ENCODE measurements around the gene PIP5K1C. TPM values are rescaled to one million over a fixed set of nuclear protein-coding genes. Genes with fewer than 3 reads are reported as not detected.
A peak's percentile ranks its signal among the peaks of the same experiment; 100 is the strongest.

Gene PIP5K1C
- total RNA-seq (8.4 TPM), polyA plus RNA-seq (ENCODE audit: insufficient read depth in 1 of 8, insufficient read length in 8 of 8, low replicate concordance in 1 of 8) (10 to 100 TPM; 16.2 to 30.0 (median 24.0) TPM)
- long read RNA-seq, donor 1, full-length matches to known transcripts = 1 of 1 reads
- long read RNA-seq, donor 1, partial matches to known transcripts = 0 of 1 reads
- long read RNA-seq, donor 1, other reads (novel, unspliced or antisense) = 0 of 1 reads
- long read RNA-seq, donor 2 = 0 reads
- long read RNA-seq, donor 3, full-length matches to known transcripts = 4 of 4 reads
- long read RNA-seq, donor 3, partial matches to known transcripts = 0 of 4 reads
- long read RNA-seq, donor 3, other reads (novel, unspliced or antisense) = 0 of 4 reads
- long read RNA-seq, donor 4, full-length matches to known transcripts = 4 of 4 reads
- long read RNA-seq, donor 4, partial matches to known transcripts = 0 of 4 reads
- long read RNA-seq, donor 4, other reads (novel, unspliced or antisense) = 0 of 4 reads
- long read RNA-seq, donor 5, full-length matches to known transcripts = 5 of 10 reads
- long read RNA-seq, donor 5, partial matches to known transcripts = 5 of 10 reads
- long read RNA-seq, donor 5, other reads (novel, unspliced or antisense) = 0 of 10 reads
- long read RNA-seq, donor 6, partial matches to known transcripts = 5 of 6 reads
- long read RNA-seq, donor 6, other reads (novel, unspliced or antisense) = 0 of 6 reads
- long read RNA-seq, donor 7, full-length matches to known transcripts = 3 of 3 reads
- long read RNA-seq, donor 7, partial matches to known transcripts = 0 of 3 reads
- long read RNA-seq, donor 7, other reads (novel, unspliced or antisense) = 0 of 3 reads
- long read RNA-seq, donor 8 = 0 reads
- long read RNA-seq, donor 9, full-length matches to known transcripts = 3 of 3 reads
- long read RNA-seq, donor 9, partial matches to known transcripts = 0 of 3 reads
- long read RNA-seq, donor 9, other reads (novel, unspliced or antisense) = 0 of 3 reads
- long read RNA-seq, donor 10, full-length matches to known transcripts = 3 of 12 reads
- long read RNA-seq, donor 10, partial matches to known transcripts = 9 of 12 reads
- long read RNA-seq, donor 10, other reads (novel, unspliced or antisense) = 0 of 12 reads
- long read RNA-seq, donor 11, full-length matches to known transcripts = 2 of 2 reads
- long read RNA-seq, donor 11, partial matches to known transcripts = 0 of 2 reads
- long read RNA-seq, donor 11, other reads (novel, unspliced or antisense) = 0 of 2 reads

GRCh38 chr19:3700242-3701032, at the start of gene PIP5K1C:
Gene PIP5K1C, minus strand, starts transcription at chr19:3700468. Its CDS starts 78 bp downstream, at chr19:3700390.
- WGBS (ENCODE audit: insufficient coverage) = 3% methylated on average over 69 of the region's 82 CpGs
- H3K27me3 ChIP-seq (ENCODE audit: control insufficient read depth, insufficient read depth, low read length) = no peaks in the 10 kb centered on the region
- peak; percentile 91 for DNase-seq
- peaks cover 3% of the 10 kb centered on the region for H3K36me3 ChIP-seq (ENCODE audit: control insufficient read depth, insufficient read depth, low read length)
- H3K27ac ChIP-seq (ENCODE audit: low read length) = peak within 1 kb of the TSS; percentile 68
- peaks cover 19% of the 10 kb centered on the region for H3K4me1 ChIP-seq (ENCODE audit: control insufficient read depth, insufficient read depth, low read length)
- peak within 1 kb of the TSS; percentile 56 for H3K4me3 ChIP-seq (ENCODE audit: low read length)
- H3K9me3 ChIP-seq (replicated peaks; ENCODE audit: control insufficient read depth, low read depth, low read length) = no peaks in the 10 kb centered on the region

- no peaks in the 10 kb centered on the region for H3K4me1 ChIP-seq (ENCODE audit: control insufficient read depth, insufficient read depth, low read length)
- DNase-seq = no peak
- no peak overlapping the region for H3K27ac ChIP-seq (ENCODE audit: low read length)
- H3K36me3 ChIP-seq (ENCODE audit: control insufficient read depth, insufficient read depth, low read length) = peaks cover 27% of the 10 kb centered on the region
- H3K27me3 ChIP-seq (ENCODE audit: control insufficient read depth, insufficient read depth, low read length) = no peaks in the 10 kb centered on the region
- no CpG with 5 or more reads among the region's 8 CpGs for WGBS (ENCODE audit: insufficient coverage)
- peaks cover 2% of the 10 kb centered on the region for H3K9me3 ChIP-seq (replicated peaks; ENCODE audit: control insufficient read depth, low read depth, low read length)
- no peak overlapping the region for H3K4me3 ChIP-seq (ENCODE audit: low read length)
Measured at GRCh38 chr19:3748965-3749364, 48.7 kb upstream of the PIP5K1C start.

GRCh38 chr19:3746371-3747056, 46.2 kb upstream of the PIP5K1C start:
- WGBS (ENCODE audit: insufficient coverage) = 54% methylated on average over 16 of the region's 31 CpGs
- H3K9me3 ChIP-seq (replicated peaks; ENCODE audit: control insufficient read depth, low read depth, low read length) = peaks cover 2% of the 10 kb centered on the region
- no peaks in the 10 kb centered on the region for H3K27me3 ChIP-seq (ENCODE audit: control insufficient read depth, insufficient read depth, low read length)
- no peak overlapping the region for H3K27ac ChIP-seq (ENCODE audit: low read length)
- no peaks in the 10 kb centered on the region for H3K4me1 ChIP-seq (ENCODE audit: control insufficient read depth, insufficient read depth, low read length)
- peaks cover 15% of the 10 kb centered on the region for H3K36me3 ChIP-seq (ENCODE audit: control insufficient read depth, insufficient read depth, low read length)
- no peak for DNase-seq
- H3K4me3 ChIP-seq (ENCODE audit: low read length) = no peak overlapping the region

GRCh38 chr19:3745363-3746045, 45.2 kb upstream of the PIP5K1C start:
- Histone ChIP-seq H3K4me1 (ENCODE audit: control insufficient read depth, insufficient read depth, low read length) (no peaks in the 10 kb centered on the region), H3K36me3 (ENCODE audit: control insufficient read depth, insufficient read depth, low read length) (peaks cover 11% of the 10 kb centered on the region), H3K27me3 (ENCODE audit: control insufficient read depth, insufficient read depth, low read length) (no peaks in the 10 kb centered on the region), H3K4me3 (ENCODE audit: low read length) (no peak overlapping the region), H3K9me3 (replicated peaks; ENCODE audit: control insufficient read depth, low read depth, low read length) (peaks cover 2% of the 10 kb centered on the region), H3K27ac (ENCODE audit: low read length) (no peak overlapping the region)
- 78% methylated on average over 6 of the region's 8 CpGs for WGBS (ENCODE audit: insufficient coverage)
- DNase-seq = no peak

- H3K36me3 ChIP-seq (ENCODE audit: control insufficient read depth, insufficient read depth, low read length) = no peaks in the 10 kb centered on the region
- no peaks in the 10 kb centered on the region for H3K4me1 ChIP-seq (ENCODE audit: control insufficient read depth, insufficient read depth, low read length)
- 83% methylated on average over 2 of the region's 2 CpGs for WGBS (ENCODE audit: insufficient coverage)
- no peak overlapping the region for H3K27ac ChIP-seq (ENCODE audit: low read length)
- H3K4me3 ChIP-seq (ENCODE audit: low read length) = no peak overlapping the region
- no peaks in the 10 kb centered on the region for H3K9me3 ChIP-seq (replicated peaks; ENCODE audit: control insufficient read depth, low read depth, low read length)
- DNase-seq = no peak
- H3K27me3 ChIP-seq (ENCODE audit: control insufficient read depth, insufficient read depth, low read length) = no peaks in the 10 kb centered on the region
Measured at GRCh38 chr19:3743486-3743885, 43.2 kb upstream of the PIP5K1C start.

- no peak overlapping the region for H3K4me3 ChIP-seq (ENCODE audit: low read length)
- H3K27me3 ChIP-seq (ENCODE audit: control insufficient read depth, insufficient read depth, low read length) = no peaks in the 10 kb centered on the region
- no peaks in the 10 kb centered on the region for H3K9me3 ChIP-seq (replicated peaks; ENCODE audit: control insufficient read depth, low read depth, low read length)
- WGBS (ENCODE audit: insufficient coverage) = 90% methylated on average over 24 of the region's 24 CpGs
- H3K27ac ChIP-seq (ENCODE audit: low read length) = no peak overlapping the region
- no peaks in the 10 kb centered on the region for H3K4me1 ChIP-seq (ENCODE audit: control insufficient read depth, insufficient read depth, low read length)
- DNase-seq = no peak
- no peaks in the 10 kb centered on the region for H3K36me3 ChIP-seq (ENCODE audit: control insufficient read depth, insufficient read depth, low read length)
Measured at GRCh38 chr19:3740431-3740830, 40.2 kb upstream of the PIP5K1C start.

GRCh38 chr19:3738477-3739220, 38.4 kb upstream of the PIP5K1C start:
- no peaks in the 10 kb centered on the region for H3K9me3 ChIP-seq (replicated peaks; ENCODE audit: control insufficient read depth, low read depth, low read length)
- H3K4me3 ChIP-seq (ENCODE audit: low read length) = no peak overlapping the region
- 85% methylated on average over 28 of the region's 32 CpGs for WGBS (ENCODE audit: insufficient coverage)
- no peak for DNase-seq
- H3K36me3 ChIP-seq (ENCODE audit: control insufficient read depth, insufficient read depth, low read length) = no peaks in the 10 kb centered on the region
- H3K4me1 ChIP-seq (ENCODE audit: control insufficient read depth, insufficient read depth, low read length) = no peaks in the 10 kb centered on the region
- no peak overlapping the region for H3K27ac ChIP-seq (ENCODE audit: low read length)
- H3K27me3 ChIP-seq (ENCODE audit: control insufficient read depth, insufficient read depth, low read length) = peaks cover 2% of the 10 kb centered on the region

- H3K27ac ChIP-seq (ENCODE audit: low read length) = no peak overlapping the region
- no peaks in the 10 kb centered on the region for H3K9me3 ChIP-seq (replicated peaks; ENCODE audit: control insufficient read depth, low read depth, low read length)
- no peak overlapping the region for H3K4me3 ChIP-seq (ENCODE audit: low read length)
- no peaks in the 10 kb centered on the region for H3K4me1 ChIP-seq (ENCODE audit: control insufficient read depth, insufficient read depth, low read length)
- DNase-seq = no peak
- 68% methylated on average over 7 of the region's 10 CpGs for WGBS (ENCODE audit: insufficient coverage)
- H3K36me3 ChIP-seq (ENCODE audit: control insufficient read depth, insufficient read depth, low read length) = no peaks in the 10 kb centered on the region
- peaks cover 2% of the 10 kb centered on the region for H3K27me3 ChIP-seq (ENCODE audit: control insufficient read depth, insufficient read depth, low read length)
Measured at GRCh38 chr19:3737487-3738205, 37.4 kb upstream of the PIP5K1C start.
